Neural cell (in vitro differentiated cells): ENCODE results near the gene SLC17A7. TPM values are rescaled to one million over a fixed set of nuclear protein-coding genes. Genes with fewer than 3 reads are reported as not detected.

Experiments used
- H2AFZ ChIP-seq: fragments of 200-600, 300-800 bp; sonication (generic), shearing (Covaris generic); 2 replicates; pipeline ENCODE4 v1.6.0; 2014; ENCODE audit warnings: low read depth, mild to moderate bottlenecking, antibody characterized with exemption, low read length, moderate library complexity
- H3F3A ChIP-seq: fragments of 200-600 bp; shearing (Covaris generic); 2 replicates; pipeline ENCODE4 v1.6.1; 2016; ENCODE audit warnings: mild to moderate bottlenecking, moderate library complexity, mixed read lengths, antibody characterized with exemption, low read length; ENCODE audit not compliant: insufficient read depth, poor library complexity, severe bottlenecking
- H3K27ac ChIP-seq: fragments of 200-600, 300-800 bp; sonication (generic), shearing (Covaris generic); 2 replicates; pipeline ENCODE4 v1.5.1; 2014; ENCODE audit warnings: mild to moderate bottlenecking, low read length, moderate library complexity
- H3K27me3 ChIP-seq: fragments of 300-800, 200-600 bp; sonication (generic), shearing (Covaris generic); 2 replicates; pipeline ENCODE4 v1.6.0; 2014; ENCODE audit warnings: mild to moderate bottlenecking, low read depth, low read length, moderate library complexity; ENCODE audit not compliant: insufficient read depth
- H3K36me3 ChIP-seq: fragments of 300-800, 200-600 bp; sonication (generic), shearing (Covaris generic); 2 replicates; pipeline ENCODE4 v1.5.1; 2014; ENCODE audit warnings: mild to moderate bottlenecking, antibody characterized with exemption, low read length, moderate library complexity; ENCODE audit not compliant: insufficient read depth
- H3K4me2 ChIP-seq: fragments of 300-800, 200-600 bp; sonication (generic), shearing (Covaris generic); 2 replicates; pipeline ENCODE4 v1.6.0; 2014; ENCODE audit warnings: mild to moderate bottlenecking, low read length
- H3K4me3 ChIP-seq: fragments of 300-800, 200-600 bp; sonication (generic), shearing (Covaris generic); 2 replicates; pipeline ENCODE4 v1.5.1; 2014; ENCODE audit warnings: mild to moderate bottlenecking, low read length, moderate library complexity
- H3K79me2 ChIP-seq: fragments of 200-600 bp; shearing (Covaris generic); replicated peaks from 2 replicates; pipeline ENCODE4 v1.6.0; 2014; ENCODE audit warnings: mild to moderate bottlenecking, low read length, moderate library complexity; ENCODE audit not compliant: insufficient read depth
- H3K9ac ChIP-seq: fragments of 300-800, 200-600 bp; sonication (generic), shearing (Covaris generic); 2 replicates; pipeline ENCODE4 v1.6.1; 2016; ENCODE audit warnings: mild to moderate bottlenecking, low read length, mixed read lengths
- H3K9me2 ChIP-seq: fragments of 200-600 bp; shearing (Covaris generic); 2 replicates; pipeline ENCODE4 v1.6.1; 2016; ENCODE audit warnings: mild to moderate bottlenecking, low read length, mixed read lengths; ENCODE audit not compliant: insufficient read depth
- H3K9me3 ChIP-seq: fragments of 200-600, 300-800 bp; sonication (generic), shearing (Covaris generic); 2 replicates; pipeline ENCODE4 v1.6.1; 2016; ENCODE audit warnings: mild to moderate bottlenecking, mixed run types, low read length, moderate library complexity, mixed read lengths
- H4K20me1 ChIP-seq: fragments of 200-600 bp; shearing (Covaris generic); 2 replicates; pipeline ENCODE4 v1.6.1; 2016; ENCODE audit warnings: mild to moderate bottlenecking, mixed run types; ENCODE audit not compliant: insufficient read depth
- EP300 ChIP-seq: fragments of 450-650 bp; conservative IDR thresholded peaks from 2 replicates; pipeline ENCODE4 v1.6.1; 2014; ENCODE audit warnings: antibody characterized with exemption, mild to moderate bottlenecking, moderate library complexity; ENCODE audit not compliant: poor library complexity, severe bottlenecking
- EZH2 ChIP-seq: fragments of 200-600, 300-800 bp; shearing (Covaris generic), sonication (generic); IDR thresholded peaks from 2 replicates; pipeline ENCODE4 v1.6.1; 2014; ENCODE audit warnings: antibody characterized with exemption, low read length, borderline replicate concordance, mild to moderate bottlenecking; ENCODE audit not compliant: insufficient read depth, poor library complexity, severe bottlenecking
- MXI1 ChIP-seq: fragments of 450-650 bp; conservative IDR thresholded peaks from 2 replicates; pipeline ENCODE4 v1.6.1; 2014; ENCODE audit warnings: antibody characterized with exemption, mild to moderate bottlenecking; ENCODE audit not compliant: poor library complexity, severe bottlenecking
- POLR2AphosphoS5 ChIP-seq: IDR thresholded peaks from 2 replicates; pipeline ENCODE4 v1.6.1; 2012
- RAD21 ChIP-seq: fragments of 450-650 bp; conservative IDR thresholded peaks from 2 replicates; pipeline ENCODE4 v1.6.1; 2014; ENCODE audit warnings: antibody characterized with exemption, mild to moderate bottlenecking, moderate library complexity
- SMC3 ChIP-seq: fragments of 450-650 bp; conservative IDR thresholded peaks from 2 replicates; pipeline ENCODE4 v1.6.1; 2014; ENCODE audit warnings: antibody characterized with exemption, mild to moderate bottlenecking, moderate library complexity; ENCODE audit not compliant: poor library complexity
- TAF1 ChIP-seq: IDR thresholded peaks from 2 replicates; pipeline ENCODE4 v1.6.1; 2012; ENCODE audit warnings: low read depth
- polyA plus RNA-seq: library from polyadenylated mRNA; depleted of rRNA; stranded (reverse); fragments of >200 nt; gene quantifications from 2 replicates; pipeline ENCODE4 v1.2.3, GENCODE V29; 2014
- TF ChIP-seq, protein P1 (sequence below): fragments of 450-650 bp; IDR thresholded peaks from 2 replicates; pipeline ENCODE4 v1.5.1; 2014; ENCODE audit warnings: antibody characterized with exemption, mild to moderate bottlenecking, moderate library complexity; ENCODE audit not compliant: poor library complexity, severe bottlenecking
- TF ChIP-seq, protein P2 (sequence below): IDR thresholded peaks from 2 replicates; pipeline ENCODE4 v1.6.1; 2012; ENCODE audit warnings: borderline replicate concordance

The SLC17A7 gene
- polyA plus RNA-seq, 1 donor from 2014 or later, result 0.07 TPM

DNA sequence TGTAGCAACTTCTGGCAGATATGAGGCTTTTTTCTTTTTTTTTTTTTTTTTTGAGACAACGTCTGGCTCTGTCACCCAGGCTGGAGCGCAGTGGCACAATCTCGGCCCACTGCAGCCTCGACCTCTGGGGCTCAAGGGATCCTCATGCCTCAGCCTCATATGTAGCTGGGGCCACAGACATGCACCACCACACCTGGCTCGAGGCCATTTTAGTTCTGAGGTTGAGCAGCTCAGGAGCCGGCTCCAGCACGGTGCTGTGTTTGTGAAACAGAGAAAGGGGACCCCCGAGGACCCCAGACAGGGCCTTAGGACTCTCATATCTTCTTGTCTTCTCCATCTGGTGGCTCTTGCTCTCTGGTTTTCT is 29.3 kb upstream of the SLC17A7 start:
- Histone ChIP-seq H3K36me3 (no peaks in the 10 kb centered on the region), H3K4me2 (no peak overlapping the region), H3K4me3 (no peak overlapping the region), H3K9me2 (no peaks in the 10 kb centered on the region), H2AFZ (no peak overlapping the region), H3K27me3 (peaks cover 4% of the 10 kb centered on the region), H3F3A (no peaks in the 10 kb centered on the region), H3K27ac (no peak overlapping the region), H4K20me1 (no peaks in the 10 kb centered on the region), H3K79me2 (no peaks in the 10 kb centered on the region), H3K9ac (no peak overlapping the region), H3K9me3 (no peaks in the 10 kb centered on the region)
- TF ChIP-seq, protein P1, sequence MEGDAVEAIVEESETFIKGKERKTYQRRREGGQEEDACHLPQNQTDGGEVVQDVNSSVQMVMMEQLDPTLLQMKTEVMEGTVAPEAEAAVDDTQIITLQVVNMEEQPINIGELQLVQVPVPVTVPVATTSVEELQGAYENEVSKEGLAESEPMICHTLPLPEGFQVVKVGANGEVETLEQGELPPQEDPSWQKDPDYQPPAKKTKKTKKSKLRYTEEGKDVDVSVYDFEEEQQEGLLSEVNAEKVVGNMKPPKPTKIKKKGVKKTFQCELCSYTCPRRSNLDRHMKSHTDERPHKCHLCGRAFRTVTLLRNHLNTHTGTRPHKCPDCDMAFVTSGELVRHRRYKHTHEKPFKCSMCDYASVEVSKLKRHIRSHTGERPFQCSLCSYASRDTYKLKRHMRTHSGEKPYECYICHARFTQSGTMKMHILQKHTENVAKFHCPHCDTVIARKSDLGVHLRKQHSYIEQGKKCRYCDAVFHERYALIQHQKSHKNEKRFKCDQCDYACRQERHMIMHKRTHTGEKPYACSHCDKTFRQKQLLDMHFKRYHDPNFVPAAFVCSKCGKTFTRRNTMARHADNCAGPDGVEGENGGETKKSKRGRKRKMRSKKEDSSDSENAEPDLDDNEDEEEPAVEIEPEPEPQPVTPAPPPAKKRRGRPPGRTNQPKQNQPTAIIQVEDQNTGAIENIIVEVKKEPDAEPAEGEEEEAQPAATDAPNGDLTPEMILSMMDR, result no peak
- no peak for TF ChIP-seq TAF1
- no peak for TF ChIP-seq EP300
- TF ChIP-seq EZH2, result no peak
- TF ChIP-seq, protein P2, sequence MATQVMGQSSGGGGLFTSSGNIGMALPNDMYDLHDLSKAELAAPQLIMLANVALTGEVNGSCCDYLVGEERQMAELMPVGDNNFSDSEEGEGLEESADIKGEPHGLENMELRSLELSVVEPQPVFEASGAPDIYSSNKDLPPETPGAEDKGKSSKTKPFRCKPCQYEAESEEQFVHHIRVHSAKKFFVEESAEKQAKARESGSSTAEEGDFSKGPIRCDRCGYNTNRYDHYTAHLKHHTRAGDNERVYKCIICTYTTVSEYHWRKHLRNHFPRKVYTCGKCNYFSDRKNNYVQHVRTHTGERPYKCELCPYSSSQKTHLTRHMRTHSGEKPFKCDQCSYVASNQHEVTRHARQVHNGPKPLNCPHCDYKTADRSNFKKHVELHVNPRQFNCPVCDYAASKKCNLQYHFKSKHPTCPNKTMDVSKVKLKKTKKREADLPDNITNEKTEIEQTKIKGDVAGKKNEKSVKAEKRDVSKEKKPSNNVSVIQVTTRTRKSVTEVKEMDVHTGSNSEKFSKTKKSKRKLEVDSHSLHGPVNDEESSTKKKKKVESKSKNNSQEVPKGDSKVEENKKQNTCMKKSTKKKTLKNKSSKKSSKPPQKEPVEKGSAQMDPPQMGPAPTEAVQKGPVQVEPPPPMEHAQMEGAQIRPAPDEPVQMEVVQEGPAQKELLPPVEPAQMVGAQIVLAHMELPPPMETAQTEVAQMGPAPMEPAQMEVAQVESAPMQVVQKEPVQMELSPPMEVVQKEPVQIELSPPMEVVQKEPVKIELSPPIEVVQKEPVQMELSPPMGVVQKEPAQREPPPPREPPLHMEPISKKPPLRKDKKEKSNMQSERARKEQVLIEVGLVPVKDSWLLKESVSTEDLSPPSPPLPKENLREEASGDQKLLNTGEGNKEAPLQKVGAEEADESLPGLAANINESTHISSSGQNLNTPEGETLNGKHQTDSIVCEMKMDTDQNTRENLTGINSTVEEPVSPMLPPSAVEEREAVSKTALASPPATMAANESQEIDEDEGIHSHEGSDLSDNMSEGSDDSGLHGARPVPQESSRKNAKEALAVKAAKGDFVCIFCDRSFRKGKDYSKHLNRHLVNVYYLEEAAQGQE, result no peak
- TF ChIP-seq RAD21, result no peak
- no peak for TF ChIP-seq SMC3
- TF ChIP-seq POLR2AphosphoS5, result no peak
- TF ChIP-seq MXI1, result no peak

DNA sequence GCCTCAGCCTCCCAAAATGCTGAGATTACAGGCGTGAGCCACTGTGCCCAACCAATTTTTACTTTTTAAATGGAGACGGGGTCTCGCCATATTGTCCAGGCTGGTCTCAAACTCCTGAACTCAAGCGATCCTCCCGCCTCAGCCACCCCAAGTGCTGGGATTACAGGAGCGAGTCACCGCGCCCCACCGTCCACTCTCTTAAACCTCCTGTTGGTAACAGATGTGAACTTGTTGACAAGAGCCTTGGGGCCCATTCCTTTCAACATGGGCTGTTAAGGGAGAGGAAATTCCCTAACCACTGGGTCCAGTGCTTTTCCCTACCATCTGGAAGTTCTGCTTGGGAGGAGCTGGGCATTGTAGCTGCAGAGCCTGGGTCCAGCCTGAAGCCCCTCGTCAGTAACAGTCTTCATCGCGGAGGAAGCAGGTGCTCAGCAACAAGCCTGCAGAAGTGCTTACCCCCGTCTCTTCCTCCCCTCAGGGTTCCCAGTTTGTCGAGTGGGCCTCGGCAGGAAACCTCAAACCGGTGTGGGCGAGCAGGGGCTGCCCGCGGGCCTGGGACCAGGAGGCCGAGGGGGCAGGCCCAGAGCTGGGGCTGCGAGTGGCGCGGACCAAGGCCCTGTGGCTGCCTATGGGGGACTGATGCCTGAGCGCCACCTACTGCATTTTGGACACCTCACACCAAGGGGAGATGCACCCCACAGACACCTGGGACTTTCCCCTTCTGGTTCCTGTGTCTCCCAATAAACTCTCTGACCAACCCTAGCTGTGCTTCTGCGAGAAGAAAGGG is 28.7 kb upstream of the SLC17A7 start:
- Histone ChIP-seq H3K27me3 (peaks cover under 1% of the 10 kb centered on the region), H3F3A (no peaks in the 10 kb centered on the region), H3K9ac (no peak overlapping the region), H2AFZ (no peak overlapping the region), H3K9me2 (no peaks in the 10 kb centered on the region), H3K79me2 (no peaks in the 10 kb centered on the region), H3K4me3 (no peak overlapping the region), H3K27ac (no peak overlapping the region), H3K9me3 (no peaks in the 10 kb centered on the region), H3K36me3 (no peaks in the 10 kb centered on the region), H3K4me2 (no peak overlapping the region), H4K20me1 (no peaks in the 10 kb centered on the region)
- TF ChIP-seq RAD21 (no peak), MXI1 (no peak), TAF1 (no peak), SMC3 (no peak), POLR2AphosphoS5 (no peak), EZH2 (no peak), EP300 (no peak)
- TF ChIP-seq, protein P2, result no peak
- TF ChIP-seq, protein P1, result no peak
